HG02588 (cell line): Measurements from ENCODE around the gene EIF3I.
"Not testable (repeated sequence)": the region's sequence is repeated elsewhere in the genome, so short reads cannot be mapped to it uniquely, and the experiment has no call there.

Source experiments
- ATAC-seq: cut with Tn5 transposase; IDR thresholded peaks from one replicate; pipeline ENCODE4 v1.9.1; 2021; ENCODE audit warnings: mild to moderate bottlenecking, moderate library complexity; ENCODE audit not compliant: unreplicated experiment

Gene EIF3I

GRCh38 chr1:32263236-32263593, 41.0 kb downstream of the EIF3I start:
- ATAC-seq: not testable (repeated sequence)

GRCh38 chr1:32263744-32264143, 41.5 kb downstream of the EIF3I start:
- ATAC-seq: no peak

- ATAC-seq: no peak
Measured at GRCh38 chr1:32265846-32266245, 43.6 kb downstream of the EIF3I start.

- ATAC-seq: no peak
Measured at GRCh38 chr1:32266921-32267591, 44.8 kb downstream of the EIF3I start.

GRCh38 chr1:32269744-32270143, 47.5 kb downstream of the EIF3I start:
- no peak for ATAC-seq

- no peak for ATAC-seq
Measured at GRCh38 chr1:32272557-32273390, 50.6 kb downstream of the EIF3I start.

- ATAC-seq: no peak
Measured at GRCh38 chr1:32273391-32274208, 51.4 kb downstream of the EIF3I start.

GRCh38 chr1:32274646-32275340, 52.6 kb downstream of the EIF3I start:
- no peak for ATAC-seq

GRCh38 chr1:32275424-32275823, 53.2 kb downstream of the EIF3I start:
- ATAC-seq: no peak

- ATAC-seq: no peak
Measured at GRCh38 chr1:32276032-32276782, 54.0 kb downstream of the EIF3I start.
